ENCODE results near the gene FAAP100.

DNA sequence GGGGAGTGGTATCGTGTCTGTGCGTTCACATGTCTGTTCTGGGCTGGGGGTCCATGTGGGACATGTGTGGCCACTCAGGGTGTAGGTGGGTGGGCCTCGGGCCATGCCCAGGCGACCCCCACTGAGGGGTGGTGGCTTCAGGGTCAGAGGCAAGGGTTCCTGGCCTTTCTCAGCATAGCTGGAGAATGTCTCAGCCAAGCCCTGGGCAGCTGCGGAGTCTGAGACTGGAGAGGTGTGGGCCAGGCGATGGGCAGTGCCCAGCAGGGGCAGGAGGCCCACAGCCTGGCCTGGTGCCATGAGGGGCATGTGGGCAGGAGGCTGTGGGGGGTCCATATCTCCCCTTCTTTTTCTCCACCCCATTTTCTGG is 22.7 kb downstream of the FAAP100 start:
- TF ChIP-seq, protein P1, sequence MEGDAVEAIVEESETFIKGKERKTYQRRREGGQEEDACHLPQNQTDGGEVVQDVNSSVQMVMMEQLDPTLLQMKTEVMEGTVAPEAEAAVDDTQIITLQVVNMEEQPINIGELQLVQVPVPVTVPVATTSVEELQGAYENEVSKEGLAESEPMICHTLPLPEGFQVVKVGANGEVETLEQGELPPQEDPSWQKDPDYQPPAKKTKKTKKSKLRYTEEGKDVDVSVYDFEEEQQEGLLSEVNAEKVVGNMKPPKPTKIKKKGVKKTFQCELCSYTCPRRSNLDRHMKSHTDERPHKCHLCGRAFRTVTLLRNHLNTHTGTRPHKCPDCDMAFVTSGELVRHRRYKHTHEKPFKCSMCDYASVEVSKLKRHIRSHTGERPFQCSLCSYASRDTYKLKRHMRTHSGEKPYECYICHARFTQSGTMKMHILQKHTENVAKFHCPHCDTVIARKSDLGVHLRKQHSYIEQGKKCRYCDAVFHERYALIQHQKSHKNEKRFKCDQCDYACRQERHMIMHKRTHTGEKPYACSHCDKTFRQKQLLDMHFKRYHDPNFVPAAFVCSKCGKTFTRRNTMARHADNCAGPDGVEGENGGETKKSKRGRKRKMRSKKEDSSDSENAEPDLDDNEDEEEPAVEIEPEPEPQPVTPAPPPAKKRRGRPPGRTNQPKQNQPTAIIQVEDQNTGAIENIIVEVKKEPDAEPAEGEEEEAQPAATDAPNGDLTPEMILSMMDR (IDR thresholded peaks at IDR 0.05), result no peak
- no peak for TF ChIP-seq POLR2A (IDR thresholded peaks at IDR 0.05)

All from uterus (tissue), 2 donors.